Measurements from ENCODE around the gene SEC61B.

- TF ChIP-seq SP1 (IDR thresholded peaks at IDR 0.05; ENCODE audit: low read depth): no peak
- TF ChIP-seq CTCF (IDR thresholded peaks at IDR 0.05 in 2 of 3, conservative IDR thresholded peaks at IDR 0.05 in 1 of 3; ENCODE audit: borderline replicate concordance in 1 of 3, insufficient read depth in 1 of 3, low read depth in 2 of 3, low read length in 2 of 3): no peak
- TF ChIP-seq EZH2 (IDR thresholded peaks at IDR 0.05): no peak
- no peak for TF ChIP-seq JUND (IDR thresholded peaks at IDR 0.05)
- no peak for TF ChIP-seq ATF3 (IDR thresholded peaks at IDR 0.05)
- no peak for TF ChIP-seq ZFX (IDR thresholded peaks at IDR 0.05)
- no peak for TF ChIP-seq REST (IDR thresholded peaks at IDR 0.05; ENCODE audit: low read depth)
- no peak for TF ChIP-seq SRF (IDR thresholded peaks at IDR 0.05; ENCODE audit: low read depth)
Observed at GRCh38 chr9:99235069-99235468, 13.0 kb downstream of the SEC61B start.
